IPS-NIHi7 (cell line): ENCODE measurements around the gene TP53I11.
A peak's percentile ranks its signal among the peaks of the same experiment; 100 is the strongest.

Source experiments
- DNase-seq: peaks from one replicate; pipeline ENCODE4 v3.0.0; 2012; ENCODE audit warnings: mixed read lengths; ENCODE audit errors: extremely low spot score

The TP53I11 gene

GRCh38 chr11:44885919-44886789, 64.5 kb downstream of the TP53I11 start:
- DNase-seq, result no peak

DNA sequence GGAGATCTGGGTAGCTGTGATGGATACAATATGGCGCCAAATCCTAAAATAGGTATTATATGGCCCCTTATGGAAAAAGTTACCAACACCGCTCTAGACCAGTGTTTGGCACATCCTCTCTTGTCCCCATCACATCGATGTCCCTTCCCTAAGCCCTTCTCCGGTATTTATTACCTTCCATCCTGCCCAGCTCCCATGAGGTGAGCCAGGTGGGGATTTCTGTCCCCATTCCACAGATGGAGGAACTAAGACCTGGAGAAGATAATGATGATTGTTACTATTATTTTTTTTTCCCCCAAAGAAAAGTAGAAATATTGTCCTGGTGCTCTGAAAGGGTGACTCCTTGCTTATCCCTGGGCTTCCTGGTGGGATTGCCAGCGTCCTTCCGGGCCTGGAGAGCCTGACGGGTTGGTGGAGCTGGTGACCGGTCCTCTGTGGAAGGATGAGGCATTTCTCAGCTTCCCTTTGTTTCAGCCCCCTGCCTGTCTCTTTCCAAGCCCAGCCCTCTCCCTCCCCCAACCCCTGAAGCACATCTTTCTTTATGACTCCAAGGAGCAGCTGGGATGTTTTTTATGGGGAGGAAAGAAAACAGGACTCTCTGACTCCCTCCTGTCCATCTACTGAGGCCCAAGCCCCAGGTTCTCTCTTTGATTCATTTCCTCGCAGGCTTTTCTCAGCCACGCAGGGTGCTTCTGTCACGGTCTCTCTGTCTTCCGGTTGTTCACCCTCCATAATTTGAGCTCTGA, 65.4 kb downstream of the TP53I11 start:
- peak; percentile 37 for DNase-seq

- no peak for DNase-seq
These were observed 66.6 kb downstream of the TP53I11 start for GRCh38 chr11:44884056-44884455.

- DNase-seq, result no peak
These were observed 67.4 kb downstream of the TP53I11 start for GRCh38 chr11:44883277-44883676.
